Muscle of leg (tissue), 11 donors: ENCODE results near the gene GGNBP2. TPM values are rescaled to one million over a fixed set of nuclear protein-coding genes. Genes with fewer than 3 reads are reported as not detected.

Source experiments
- DNase-seq: peaks from one replicate; pipeline ENCODE4 v3.0.0; 2013
- H3K27ac ChIP-seq: one replicate; pipeline ENCODE4 v1.5.1; 2013; ENCODE audit warnings: mild to moderate bottlenecking, low read length, control low read depth
- H3K27me3 ChIP-seq: one replicate; pipeline ENCODE4 v1.6.1; 2013; ENCODE audit warnings: low read length; ENCODE audit not compliant: control insufficient read depth, insufficient read depth
- H3K36me3 ChIP-seq: one replicate; pipeline ENCODE4 v1.6.1; 2013; ENCODE audit warnings: low read length; ENCODE audit not compliant: control insufficient read depth, insufficient read depth
- H3K4me1 ChIP-seq: one replicate; pipeline ENCODE4 v1.6.1; 2013; ENCODE audit warnings: low read length; ENCODE audit not compliant: control insufficient read depth, insufficient read depth
- H3K4me3 ChIP-seq: one replicate; pipeline ENCODE4 v1.5.1; 2013; ENCODE audit warnings: low read length, control low read depth
- H3K9me3 ChIP-seq: replicated peaks from 2 replicates; pipeline ENCODE4 v1.6.1; 2013; ENCODE audit warnings: low read depth, low read length; ENCODE audit not compliant: control insufficient read depth
- WGBS: methylation state at CpG from one replicate; pipeline ENCODE4 v1.1.5; 2013; ENCODE audit warnings: missing lambda C conversion rate; ENCODE audit not compliant: insufficient coverage; 5-methylcytosine and 5-hydroxymethylcytosine counted together
- polyA plus RNA-seq, 8 donors: library from polyadenylated mRNA; unstranded; fragments of 120-200 nt; gene quantifications; one replicate each; pipeline versions ENCODE4 v1.2.1 to v1.2.3, GENCODE V29; 2013; ENCODE audit warnings: inconsistent platforms in 1 of 8, low replicate concordance in 1 of 8; ENCODE audit not compliant: insufficient read length in 8 of 8, insufficient read depth in 1 of 8
- total RNA-seq: library from RNA; stranded (reverse); fragments of 120-200 nt; gene quantifications from one replicate; pipeline ENCODE4 v1.2.4, GENCODE V29; 2013

The GGNBP2 gene
- total and polyA plus RNA-seq, 9 donors = 47.0 to 68.1 (median 53.5) TPM

DNA sequence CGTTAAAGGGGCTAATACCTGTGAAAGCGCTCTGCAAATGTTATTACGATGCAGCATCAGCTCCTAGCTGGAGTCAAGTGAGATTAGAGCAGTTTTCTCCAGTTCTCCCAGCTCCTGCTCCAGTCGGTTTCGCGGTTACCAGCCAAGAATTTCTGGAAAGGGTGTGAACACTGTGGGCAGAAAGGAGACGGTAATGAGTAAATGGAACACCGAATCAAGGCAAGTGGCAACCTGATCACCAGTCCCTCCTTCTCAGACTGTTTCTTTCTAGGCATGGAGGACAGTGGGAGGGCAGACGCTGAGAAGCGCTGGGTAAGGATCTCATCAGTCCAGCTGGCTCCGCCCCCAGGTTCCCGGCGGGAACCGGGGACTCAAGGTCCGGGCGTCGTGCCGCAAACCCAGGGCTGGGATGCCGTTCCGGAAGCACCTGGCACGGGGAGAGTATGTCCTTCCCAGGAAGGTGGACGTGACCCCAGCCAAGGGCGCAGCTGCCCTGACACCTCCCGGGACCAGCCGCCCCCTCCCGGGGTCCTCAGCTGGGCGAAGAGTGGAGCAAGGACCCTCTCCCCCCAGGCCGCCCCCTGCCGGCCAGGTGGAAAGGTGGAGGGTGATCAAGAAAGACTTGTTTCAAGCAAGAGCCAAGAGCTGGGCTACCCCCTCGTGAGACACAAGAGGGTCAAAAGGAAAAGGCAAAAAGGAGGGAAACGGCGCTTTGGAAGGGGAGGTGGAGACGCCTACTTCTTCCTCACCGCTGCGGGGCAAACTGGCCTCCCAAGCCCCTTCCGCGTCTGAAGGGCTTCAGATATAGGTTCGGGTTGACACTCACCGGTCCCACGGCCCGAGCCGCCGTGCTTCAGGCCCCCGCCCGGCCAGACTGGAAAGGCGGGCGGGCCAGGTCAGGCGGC, 10.5 kb upstream of the GGNBP2 start:
- DNase-seq = peak; percentile 75
- Histone ChIP-seq H3K4me1 (peaks cover 16% of the 10 kb centered on the region), H3K36me3 (peaks cover 30% of the 10 kb centered on the region), H3K4me3 (peak overlapping the region; percentile 83), H3K27me3 (no peaks in the 10 kb centered on the region), H3K9me3 (no peaks in the 10 kb centered on the region), H3K27ac (peak overlapping the region; percentile 97)
- WGBS = 5% methylated on average over 39 of the region's 48 CpGs

DNA sequence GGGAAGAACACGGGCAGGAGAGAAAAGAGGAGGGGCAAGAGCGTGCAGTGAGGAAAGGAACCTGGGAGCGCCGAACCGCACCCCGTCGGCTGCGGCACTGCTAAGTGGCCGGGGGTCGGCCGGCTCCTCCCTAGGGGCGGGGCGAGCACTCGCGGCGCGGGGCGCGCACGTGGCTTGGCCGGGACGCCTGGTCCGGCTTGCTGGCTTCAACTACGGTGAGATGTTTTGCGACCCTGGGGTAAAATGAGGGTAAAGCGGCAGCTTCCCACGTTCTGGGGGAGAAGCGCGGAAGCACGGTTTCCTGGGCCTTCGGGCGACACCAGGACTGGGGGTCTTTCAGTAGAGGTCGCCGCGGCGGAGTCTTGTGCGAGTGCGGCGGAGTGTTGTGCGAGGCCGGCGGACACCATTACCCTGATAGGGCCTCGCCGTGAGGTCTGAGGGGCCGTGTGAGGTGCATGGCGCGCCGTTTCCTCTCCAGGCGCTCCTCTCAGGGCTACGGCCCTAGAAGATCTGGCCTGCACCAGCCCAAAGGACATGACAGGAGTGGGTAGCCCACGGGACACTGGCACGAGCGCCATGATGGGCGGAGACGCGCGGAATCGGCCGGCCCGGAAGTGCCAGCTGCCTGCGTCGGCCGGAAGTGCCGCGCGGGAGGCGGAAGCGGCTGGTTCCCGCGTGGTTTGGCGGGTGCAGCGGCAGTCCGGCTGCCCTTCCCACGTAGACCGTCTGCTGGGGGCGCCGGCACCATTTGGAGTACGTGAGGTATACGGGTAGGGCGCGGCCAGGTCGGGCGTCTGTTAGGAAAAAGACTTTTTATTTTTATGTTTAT, 9.7 kb upstream of the GGNBP2 start, which contains the start of the genes MYO19 and PIGW:
Gene MYO19, minus strand, starts transcription at position 29 of the 829 bp plus-strand sequence. CDS start 2,330 bp downstream, outside the sequence.
Gene PIGW, plus strand, starts transcription at position 148 of the 829 bp plus-strand sequence. CDS start 2,115 bp downstream, outside the sequence.
- H3K36me3 ChIP-seq = peaks cover 23% of the 10 kb centered on the region
- peaks cover 12% of the 10 kb centered on the region for H3K4me1 ChIP-seq
- H3K4me3 ChIP-seq = peak within 1 kb of the TSS; percentile 83
- H3K27me3 ChIP-seq = no peaks in the 10 kb centered on the region
- WGBS = under 1% methylated on average over 76 of the region's 83 CpGs
- no peaks in the 10 kb centered on the region for H3K9me3 ChIP-seq
- DNase-seq = peak; percentile 94
- H3K27ac ChIP-seq = peak within 1 kb of the TSS; percentile 97

DNA sequence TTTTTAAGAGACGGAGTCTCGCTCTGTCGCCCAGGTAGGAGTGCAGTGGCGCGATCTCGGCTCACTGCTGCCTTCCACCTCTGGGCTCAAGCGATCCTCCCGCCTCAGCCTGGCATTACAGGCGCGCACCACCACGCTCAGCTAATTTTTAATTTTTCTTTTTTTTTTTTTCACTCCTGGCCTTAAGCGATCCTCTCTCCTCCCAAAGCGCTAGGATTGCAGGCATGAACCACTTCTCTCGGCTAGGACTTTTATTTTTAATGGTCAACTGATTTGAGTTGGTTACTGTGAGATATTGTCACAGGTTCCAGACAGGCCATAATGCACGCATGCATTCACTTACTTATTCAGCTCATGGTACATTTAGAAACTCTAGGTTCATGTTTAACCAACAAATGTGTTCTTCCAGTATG, 9.0 kb upstream of the GGNBP2 start:
- WGBS = 2% methylated on average over 7 of the region's 15 CpGs
- Histone ChIP-seq H3K36me3 (peaks cover 23% of the 10 kb centered on the region), H3K27ac (peak overlapping the region; percentile 97), H3K4me1 (peaks cover 12% of the 10 kb centered on the region), H3K27me3 (no peaks in the 10 kb centered on the region), H3K9me3 (no peaks in the 10 kb centered on the region), H3K4me3 (peak overlapping the region; percentile 83)
- DNase-seq = no peak

DNA sequence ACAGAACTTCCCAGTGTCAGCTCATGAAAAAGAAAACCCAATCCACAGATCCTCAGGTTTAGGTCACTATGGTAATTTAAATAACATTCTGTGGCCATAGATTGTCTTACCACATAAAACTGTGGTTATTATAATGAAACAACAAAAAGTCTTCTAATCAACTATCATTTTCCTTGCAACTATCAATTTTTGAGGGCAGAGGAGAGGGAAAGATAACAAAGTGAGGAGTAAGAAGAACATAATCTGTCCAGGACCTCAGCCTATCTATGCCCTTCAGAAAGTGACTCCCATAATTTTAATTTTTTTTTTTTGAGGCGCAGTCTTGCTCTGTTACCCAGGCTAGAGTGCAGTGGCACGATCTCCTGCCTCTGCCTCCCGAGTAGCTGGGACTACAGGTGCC, 4.0 kb upstream of the GGNBP2 start:
- DNase-seq = no peak
- 87% methylated on average over 3 of the region's 3 CpGs for WGBS
- no peaks in the 10 kb centered on the region for H3K9me3 ChIP-seq
- H3K27ac ChIP-seq = no peak overlapping the region
- H3K27me3 ChIP-seq = no peaks in the 10 kb centered on the region
- peaks cover 6% of the 10 kb centered on the region for H3K36me3 ChIP-seq
- peaks cover 10% of the 10 kb centered on the region for H3K4me1 ChIP-seq
- H3K4me3 ChIP-seq = no peak overlapping the region

DNA sequence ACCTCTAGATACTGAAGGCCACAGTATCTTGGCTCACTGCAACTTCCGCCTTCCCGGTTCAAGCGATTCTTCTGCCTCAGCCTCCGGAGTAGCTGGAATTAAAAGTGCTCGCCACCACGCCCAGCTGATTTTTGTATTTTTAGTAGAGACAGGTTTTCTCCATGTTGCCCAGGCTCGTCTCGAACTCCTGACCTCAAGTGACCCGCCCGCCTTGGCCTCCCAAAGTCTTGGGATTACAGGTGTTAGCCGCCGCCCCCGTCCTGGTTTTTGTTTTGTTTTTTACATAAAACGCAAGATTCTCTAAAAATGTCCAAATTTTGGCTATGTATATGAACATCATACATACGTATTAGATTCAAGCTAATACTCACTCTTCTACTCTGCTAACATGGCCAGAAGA, 2.0 kb upstream of the GGNBP2 start:
- Histone ChIP-seq H3K9me3 (no peaks in the 10 kb centered on the region), H3K27ac (no peak overlapping the region), H3K27me3 (no peaks in the 10 kb centered on the region), H3K4me3 (no peak overlapping the region), H3K4me1 (peaks cover 9% of the 10 kb centered on the region), H3K36me3 (no peaks in the 10 kb centered on the region)
- WGBS = 96% methylated on average over 5 of the region's 15 CpGs
- no peak for DNase-seq

DNA sequence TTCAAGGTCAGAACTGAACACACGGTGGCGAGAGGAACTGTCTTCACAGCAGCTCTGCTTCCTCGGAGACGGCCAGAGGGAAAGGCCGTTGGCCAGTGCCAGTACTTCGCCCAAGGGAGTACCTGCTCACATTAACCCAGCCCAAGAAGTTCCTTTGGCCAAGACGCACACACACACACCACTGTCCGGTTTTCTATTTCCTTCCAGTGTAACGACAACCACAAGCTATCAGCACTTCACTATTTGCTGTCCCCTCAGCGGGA, 744 bp upstream of the GGNBP2 start:
- peaks cover 11% of the 10 kb centered on the region for H3K4me1 ChIP-seq
- no peaks in the 10 kb centered on the region for H3K36me3 ChIP-seq
- no peaks in the 10 kb centered on the region for H3K27me3 ChIP-seq
- peak overlapping the region; percentile 98 for H3K4me3 ChIP-seq
- WGBS = 2% methylated on average over 10 of the region's 10 CpGs
- peak overlapping the region; percentile 99 for H3K27ac ChIP-seq
- no peaks in the 10 kb centered on the region for H3K9me3 ChIP-seq
- peak; percentile 70 for DNase-seq

DNA sequence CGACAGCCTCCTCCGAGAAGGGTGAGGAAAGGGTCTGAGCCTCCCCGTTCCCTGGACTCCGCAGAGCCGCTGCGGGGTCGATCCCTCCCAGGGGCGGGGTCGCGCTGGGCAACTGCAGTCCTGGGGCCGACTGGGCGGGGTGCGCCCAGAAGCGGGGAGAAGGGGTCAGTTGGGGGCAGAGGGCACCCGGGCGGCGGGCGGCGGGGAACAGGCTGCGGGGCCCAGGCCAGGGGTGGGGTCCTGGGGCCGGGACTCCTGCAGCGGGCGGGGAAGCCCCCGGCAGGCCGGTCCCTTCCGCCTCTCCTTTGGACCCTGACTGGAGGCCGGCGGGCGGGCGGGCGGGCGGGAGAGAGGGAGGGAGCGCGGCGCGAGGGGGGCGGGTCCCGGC, 352 bp downstream of the GGNBP2 start:
- Histone ChIP-seq H3K27ac (peak overlapping the region; percentile 99), H3K4me3 (peak overlapping the region; percentile 98), H3K4me1 (peaks cover 11% of the 10 kb centered on the region), H3K9me3 (no peaks in the 10 kb centered on the region), H3K36me3 (no peaks in the 10 kb centered on the region), H3K27me3 (no peaks in the 10 kb centered on the region)
- no peak for DNase-seq
- WGBS = under 1% methylated on average over 15 of the region's 38 CpGs

DNA sequence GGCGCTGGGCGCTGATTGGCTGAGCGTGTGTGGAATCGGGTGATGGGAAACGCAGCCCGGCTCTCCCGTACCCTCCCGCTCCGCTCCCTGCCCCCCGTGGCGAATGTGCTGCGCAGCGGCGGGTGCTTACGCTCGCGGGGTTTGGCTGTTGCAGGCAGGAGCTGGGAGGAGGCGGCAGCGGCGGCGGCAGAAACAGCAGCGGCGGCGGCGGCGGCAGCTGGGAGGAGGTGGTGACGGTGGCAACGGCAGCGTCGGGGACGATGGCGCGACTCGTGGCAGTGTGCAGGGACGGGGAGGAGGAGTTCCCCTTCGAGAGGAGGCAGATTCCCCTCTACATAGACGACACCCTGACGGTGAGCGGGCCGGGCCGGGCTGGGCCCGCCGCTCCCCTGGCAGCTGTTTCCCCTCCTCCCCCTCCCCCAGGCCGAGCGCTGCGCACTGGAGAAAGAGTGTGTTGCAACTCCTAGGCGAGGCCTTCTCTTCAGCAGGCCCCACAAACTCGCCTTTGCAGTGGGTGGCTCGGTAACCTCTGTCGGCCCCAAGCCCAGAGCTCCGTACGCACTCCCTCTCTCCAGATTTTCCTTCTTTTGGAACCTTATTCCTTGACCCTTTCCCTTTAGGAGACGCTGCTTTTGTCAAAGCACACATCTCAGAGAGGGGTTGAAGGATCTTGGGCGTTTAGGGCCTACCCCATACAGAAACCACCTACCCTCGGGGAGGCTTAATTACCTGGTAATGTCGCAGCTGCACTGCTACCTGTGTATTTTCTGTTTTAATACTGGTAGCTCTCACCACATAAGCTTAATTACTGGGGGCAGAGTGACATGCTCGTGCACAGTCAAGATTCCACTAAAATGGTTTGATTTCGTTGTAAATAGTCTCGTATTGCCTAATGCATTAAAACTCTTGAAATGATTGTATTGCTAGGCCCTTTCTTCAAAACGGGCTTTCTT, 1.0 kb downstream of the GGNBP2 start:
- no peaks in the 10 kb centered on the region for H3K27me3 ChIP-seq
- WGBS = under 1% methylated on average over 38 of the region's 60 CpGs
- no peaks in the 10 kb centered on the region for H3K9me3 ChIP-seq
- H3K27ac ChIP-seq = peak overlapping the region; percentile 99
- peak overlapping the region; percentile 98 for H3K4me3 ChIP-seq
- H3K36me3 ChIP-seq = no peaks in the 10 kb centered on the region
- H3K4me1 ChIP-seq = peaks cover 11% of the 10 kb centered on the region
- DNase-seq = peak; percentile 99

DNA sequence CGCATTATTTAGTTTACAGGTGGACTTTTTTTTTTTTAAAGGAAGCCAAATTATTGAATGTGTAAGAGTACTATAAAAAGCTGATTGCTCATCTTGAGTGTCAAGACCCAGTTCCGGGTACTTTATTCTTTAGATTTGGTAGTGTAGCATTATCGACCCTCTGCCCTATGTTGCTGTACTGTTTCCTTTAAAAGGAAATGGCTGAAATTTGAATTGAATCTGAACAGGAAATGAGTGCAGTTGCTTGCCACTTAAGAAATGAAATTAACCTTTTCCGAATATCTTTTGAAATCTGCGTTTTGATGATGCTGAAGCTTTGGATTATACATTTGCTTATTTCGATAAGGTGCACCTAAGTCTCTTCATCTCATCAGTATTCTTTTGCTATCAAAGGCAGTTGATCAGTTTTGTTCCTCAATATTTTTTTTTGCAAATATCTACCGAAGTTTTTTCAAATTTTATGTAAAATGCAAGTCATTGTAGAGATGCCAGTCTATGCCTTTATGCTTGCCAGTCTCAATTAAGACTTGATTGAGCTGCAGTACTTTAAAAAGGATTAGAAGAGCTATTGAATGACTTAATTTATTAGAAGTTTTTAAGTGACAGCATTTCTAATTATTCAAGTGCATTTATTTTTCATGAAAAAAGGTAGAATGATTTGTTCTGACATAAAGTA, 1.8 kb downstream of the GGNBP2 start:
- no peaks in the 10 kb centered on the region for H3K27me3 ChIP-seq
- peak overlapping the region; percentile 98 for H3K4me3 ChIP-seq
- WGBS = 12% methylated on average over 2 of the region's 7 CpGs
- H3K36me3 ChIP-seq = peaks cover 2% of the 10 kb centered on the region
- H3K4me1 ChIP-seq = peaks cover 11% of the 10 kb centered on the region
- H3K27ac ChIP-seq = peak overlapping the region; percentile 99
- DNase-seq = no peak
- H3K9me3 ChIP-seq = no peaks in the 10 kb centered on the region
